GM18526 (cell line): Measurements from ENCODE around the gene SLC51B.

Experiments
- POLR2A ChIP-seq: IDR thresholded peaks from 3 replicates; pipeline ENCODE4 v1.6.1; 2011; ENCODE audit not compliant: insufficient read length; ENCODE audit errors: extremely low read depth

Gene SLC51B

GRCh38 chr15:65057549-65057940, 12.4 kb downstream of the SLC51B start:
- TF ChIP-seq POLR2A, result no peak

- no peak for TF ChIP-seq POLR2A
These were observed 13.5 kb downstream of the SLC51B start for GRCh38 chr15:65058394-65059368.

GRCh38 chr15:65059369-65059750, 14.2 kb downstream of the SLC51B start:
- no peak for TF ChIP-seq POLR2A

GRCh38 chr15:65059931-65060596, 14.9 kb downstream of the SLC51B start:
- TF ChIP-seq POLR2A, result no peak

- TF ChIP-seq POLR2A, result no peak
These were observed 15.6 kb downstream of the SLC51B start for GRCh38 chr15:65060641-65061397.

GRCh38 chr15:65062061-65062460, 16.9 kb downstream of the SLC51B start:
- no peak for TF ChIP-seq POLR2A

GRCh38 chr15:65062726-65063125, 17.5 kb downstream of the SLC51B start:
- no peak for TF ChIP-seq POLR2A

GRCh38 chr15:65066001-65066634, 20.9 kb downstream of the SLC51B start:
- no peak for TF ChIP-seq POLR2A

GRCh38 chr15:65066635-65067316, 21.6 kb downstream of the SLC51B start:
- TF ChIP-seq POLR2A, result no peak

- no peak for TF ChIP-seq POLR2A
These were observed 22.1 kb downstream of the SLC51B start for GRCh38 chr15:65067317-65067644.

- TF ChIP-seq POLR2A, result no peak
These were observed 22.6 kb downstream of the SLC51B start, which contains the start of gene RASL12 for GRCh38 chr15:65067645-65068402. RASL12 (minus strand) TSS chr15:65067991; CDS start chr15:65067835, 156 bp downstream.

- TF ChIP-seq POLR2A, result no peak
These were observed 23.2 kb downstream of the SLC51B start for GRCh38 chr15:65068403-65068788.

- no peak for TF ChIP-seq POLR2A
These were observed 24.0 kb downstream of the SLC51B start for GRCh38 chr15:65069179-65069578.
